ENCODE results near the gene RAI14.

- no peak for TF ChIP-seq CTCF (IDR thresholded peaks at IDR 0.05)
- TF ChIP-seq POLR2A (IDR thresholded peaks at IDR 0.05) = no peak
Measured at GRCh38 chr5:34628373-34628772, 27.8 kb upstream of the RAI14 start.

All from lower leg skin (tissue), 3 donors.